Subcutaneous abdominal adipose tissue (tissue), 5 donors: ENCODE measurements around the gene TCF12.
"Not testable (repeated sequence)": the region's sequence is repeated elsewhere in the genome, so short reads cannot be mapped to it uniquely, and the experiment has no call there.

Experiments used
- H3K27ac ChIP-seq: one replicate; pipeline ENCODE4 v1.7.0; 2013; ENCODE audit warnings: low read depth, mild to moderate bottlenecking, inconsistent platforms, low read length, moderate library complexity
- H3K27me3 ChIP-seq, 5 donors: one replicate each; pipeline ENCODE4 v1.7.0; 2013; ENCODE audit warnings: low read length in 5 of 5, inconsistent platforms in 1 of 5; ENCODE audit not compliant: control insufficient read depth in 5 of 5, insufficient read depth in 4 of 5
- H3K36me3 ChIP-seq, 5 donors: one replicate each; pipeline ENCODE4 v1.7.0; 2013; ENCODE audit warnings: low read length in 5 of 5; ENCODE audit not compliant: control insufficient read depth in 5 of 5, insufficient read depth in 5 of 5
- H3K4me1 ChIP-seq, 5 donors: one replicate each; pipeline ENCODE4 v1.7.0; 2013; ENCODE audit warnings: low read length in 5 of 5, mild to moderate bottlenecking in 3 of 5, moderate library complexity in 1 of 5; ENCODE audit not compliant: control insufficient read depth in 5 of 5, insufficient read depth in 5 of 5
- H3K4me3 ChIP-seq, 5 donors: one replicate each; pipeline ENCODE4 v1.7.0; 2013; ENCODE audit warnings: low read length in 5 of 5, low read depth in 1 of 5
- H3K9ac ChIP-seq, 5 donors: one replicate each; pipeline ENCODE4 v1.7.0; 2013; ENCODE audit warnings: low read length in 5 of 5, mild to moderate bottlenecking in 4 of 5, moderate library complexity in 3 of 5
- H3K9me3 ChIP-seq, 5 donors: one replicate each; pipeline ENCODE4 v1.7.0; 2013; ENCODE audit warnings: low read length in 5 of 5; ENCODE audit not compliant: control insufficient read depth in 5 of 5
- donor health status: healthy.
- donor health status: healthy.
- donor health status: healthy.
- donor health status: healthy.
- donor health status: healthy.

The TCF12 gene

DNA sequence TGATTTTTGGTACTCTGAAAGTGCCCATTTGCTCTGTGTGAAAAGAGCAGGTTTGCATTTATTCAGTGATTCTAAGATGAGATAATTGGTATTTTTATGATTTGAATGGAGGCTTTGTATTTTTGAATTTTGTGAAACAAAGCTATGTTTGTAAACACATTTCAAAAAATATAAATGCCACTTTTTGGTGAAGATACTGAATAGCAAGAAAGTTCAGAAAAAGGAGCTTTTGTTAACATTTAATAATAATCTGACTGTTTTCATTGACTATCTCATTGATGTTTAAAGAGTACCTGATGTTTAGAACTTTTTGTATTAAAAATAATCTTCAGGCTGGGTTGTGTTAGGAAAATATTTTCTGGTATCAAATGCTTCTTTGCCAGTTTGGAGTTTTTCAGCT, 23.7 kb downstream of the TCF12 start:
- Histone ChIP-seq H3K27ac (no peak overlapping the region), H3K4me1 (peaks cover 0 to 6% (median 3%) of the 10 kb centered on the region in 5 donors), H3K27me3 (no peaks in the 10 kb centered on the region)

GRCh38 chr15:56943403-56943802, 25.0 kb downstream of the TCF12 start:
- Histone ChIP-seq H3K9ac (no peak overlapping the region), H3K4me1 (peaks cover 0 to 6% (median 3%) of the 10 kb centered on the region in 5 donors), H3K4me3 (no peak overlapping the region), H3K36me3 (no peaks in the 10 kb centered on the region), H3K27me3 (no peaks in the 10 kb centered on the region), H3K9me3 (peaks cover 0 to 6% (median 3%) of the 10 kb centered on the region in 5 donors), H3K27ac (no peak overlapping the region)

More for the DNA sequence above, 23.7 kb downstream of the TCF12 start:
- Histone ChIP-seq H3K36me3 (no peaks in the 10 kb centered on the region), H3K9me3 (peaks cover 0 to 6% (median 3%) of the 10 kb centered on the region in 5 donors), H3K4me3 (no peak overlapping the region), H3K9ac (no peak overlapping the region)

- Histone ChIP-seq H3K36me3 (no peaks in the 10 kb centered on the region), H3K27me3 (no peaks in the 10 kb centered on the region), H3K4me1 (peaks cover 0 to 11% (median 4%) of the 10 kb centered on the region in 5 donors), H3K4me3 (no peak overlapping the region), H3K9me3 (peaks cover 0 to 6% (median 3%) of the 10 kb centered on the region in 5 donors), H3K27ac (no peak overlapping the region), H3K9ac (no peak overlapping the region)
Measured at GRCh38 chr15:56944485-56944884, 26.0 kb downstream of the TCF12 start.

- Histone ChIP-seq H3K27me3 (no peaks in the 10 kb centered on the region), H3K9ac (no peak overlapping the region), H3K4me3 (no peak overlapping the region), H3K4me1 (peaks cover 0 to 8% (median 0%) of the 10 kb centered on the region in 5 donors), H3K9me3 (peaks cover 0 to 6% (median 3%) of the 10 kb centered on the region in 5 donors), H3K27ac (no peak overlapping the region), H3K36me3 (no peaks in the 10 kb centered on the region)
Measured at GRCh38 chr15:56946150-56946549, 27.7 kb downstream of the TCF12 start.

DNA sequence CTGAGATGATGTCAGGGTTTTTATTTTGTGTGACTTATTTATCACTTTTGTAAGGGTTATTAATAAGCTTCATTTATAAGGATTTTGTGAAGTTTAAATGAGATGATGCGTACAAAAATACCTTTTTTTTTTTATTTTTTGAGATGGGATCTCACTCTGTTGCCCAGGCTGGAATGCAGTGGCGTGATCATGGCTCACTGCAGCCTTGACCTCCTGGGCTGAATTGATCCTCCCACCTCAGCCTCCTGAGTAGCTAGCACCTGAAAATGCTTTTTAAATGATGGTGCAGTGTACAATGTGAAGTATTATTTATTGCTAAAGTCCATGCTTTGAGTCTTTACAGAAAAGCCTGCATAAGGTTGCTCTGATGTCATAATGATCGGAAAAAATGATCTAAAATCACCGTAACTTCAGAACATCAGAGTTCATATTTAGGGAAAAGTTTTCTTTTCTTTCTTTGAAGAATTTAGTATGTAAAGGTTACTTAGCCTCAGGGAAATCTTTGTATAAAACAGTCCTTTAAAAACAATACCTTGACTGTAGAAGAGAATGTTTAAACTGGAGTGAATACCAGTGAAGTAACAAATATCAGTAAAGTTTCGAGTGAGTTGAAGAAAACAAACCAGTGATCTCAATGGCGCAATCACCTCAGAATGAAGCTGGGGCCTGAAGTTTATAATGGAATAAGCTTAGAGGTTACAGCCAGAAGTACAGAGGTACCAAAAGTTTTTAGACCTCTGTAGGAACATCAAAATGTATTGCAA, 29.7 kb downstream of the TCF12 start:
- Histone ChIP-seq H3K9ac (no peak overlapping the region), H3K4me1 (peaks cover 0 to 8% (median 0%) of the 10 kb centered on the region in 5 donors), H3K27ac (no peak overlapping the region), H3K4me3 (no peak overlapping the region), H3K9me3 (peaks cover 0 to 6% (median 3%) of the 10 kb centered on the region in 5 donors), H3K27me3 (no peaks in the 10 kb centered on the region), H3K36me3 (no peaks in the 10 kb centered on the region)

DNA sequence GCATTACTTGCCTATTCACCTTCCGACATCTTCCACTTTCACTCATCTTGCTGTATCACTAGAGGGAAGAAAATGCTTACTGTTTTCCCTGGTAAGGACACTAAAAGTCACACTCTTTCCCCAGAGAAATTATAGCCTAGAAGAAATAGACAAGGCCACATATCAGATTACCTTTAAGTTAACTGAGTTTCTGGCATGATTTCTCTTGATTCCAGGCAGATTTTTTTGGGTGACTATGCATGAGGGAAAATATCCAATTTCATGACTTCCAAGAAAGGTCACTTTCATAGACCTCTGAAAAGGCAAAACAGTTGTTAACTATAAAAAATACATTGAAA, 30.3 kb downstream of the TCF12 start:
- H3K4me3 ChIP-seq: no peak overlapping the region
- no peaks in the 10 kb centered on the region for H3K27me3 ChIP-seq
- H3K27ac ChIP-seq: no peak overlapping the region
- no peaks in the 10 kb centered on the region for H3K36me3 ChIP-seq
- no peak overlapping the region for H3K9ac ChIP-seq
- H3K9me3 ChIP-seq: peaks cover 0 to 6% (median 3%) of the 10 kb centered on the region in 5 donors
- peaks cover 0 to 8% (median 0%) of the 10 kb centered on the region in 5 donors for H3K4me1 ChIP-seq

DNA sequence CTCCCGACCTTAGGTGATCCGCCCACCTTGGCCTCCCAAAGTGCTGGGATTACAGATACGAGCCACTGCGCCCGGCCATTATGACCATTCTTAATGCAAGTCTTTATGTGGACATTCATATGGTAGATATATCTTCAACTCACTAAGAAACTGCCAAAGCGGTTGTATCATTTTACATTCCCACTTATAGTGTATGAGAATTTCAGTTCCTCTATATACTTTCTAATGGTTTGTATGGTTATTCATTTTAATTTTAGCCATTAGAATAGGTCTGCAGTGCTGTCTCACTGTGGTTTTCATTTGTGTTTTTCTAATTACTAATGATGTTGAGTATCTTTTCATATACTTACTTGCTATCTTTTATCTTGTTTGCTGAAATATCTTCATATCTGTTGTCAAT, 32.5 kb downstream of the TCF12 start:
- Histone ChIP-seq H3K36me3 (no peaks in the 10 kb centered on the region), H3K9ac (no peak overlapping the region), H3K4me1 (peaks cover 0 to 8% (median 0%) of the 10 kb centered on the region in 5 donors), H3K9me3 (peaks cover 0 to 6% (median 4%) of the 10 kb centered on the region in 5 donors), H3K4me3 (no peak overlapping the region), H3K27ac (no peak overlapping the region), H3K27me3 (no peaks in the 10 kb centered on the region)

GRCh38 chr15:56953790-56954189, 35.3 kb downstream of the TCF12 start:
- H3K4me1 ChIP-seq: peaks cover 0 to 6% (median 0%) of the 10 kb centered on the region in 5 donors
- H3K9me3 ChIP-seq: peaks cover 0 to 17% (median 8%) of the 10 kb centered on the region in 5 donors
- H3K9ac ChIP-seq: no peak overlapping the region
- H3K27ac ChIP-seq: no peak overlapping the region
- H3K27me3 ChIP-seq: no peaks in the 10 kb centered on the region
- H3K4me3 ChIP-seq: no peak overlapping the region
- H3K36me3 ChIP-seq: no peaks in the 10 kb centered on the region

- H3K4me3 ChIP-seq: not testable (repeated sequence)
Measured at GRCh38 chr15:56955011-56955410, 36.6 kb downstream of the TCF12 start.

GRCh38 chr15:56956538-56956937, 38.1 kb downstream of the TCF12 start:
- no peak overlapping the region for H3K4me3 ChIP-seq
- no peaks in the 10 kb centered on the region for H3K27me3 ChIP-seq
- no peak overlapping the region for H3K9ac ChIP-seq
- peaks cover 0 to 17% (median 8%) of the 10 kb centered on the region in 5 donors for H3K9me3 ChIP-seq
- H3K36me3 ChIP-seq: no peaks in the 10 kb centered on the region
- no peak overlapping the region for H3K27ac ChIP-seq
- no peaks in the 10 kb centered on the region for H3K4me1 ChIP-seq

More at GRCh38 chr15:56955011-56955410, 36.6 kb downstream of the TCF12 start:
- H3K27me3 ChIP-seq, H3K36me3 ChIP-seq, H3K27ac ChIP-seq, H3K9ac ChIP-seq, H3K4me1 ChIP-seq: not testable (repeated sequence)
- peaks cover 0 to 17% (median 8%) of the 10 kb centered on the region in 5 donors for H3K9me3 ChIP-seq
